T-cell (primary cell): Measurements from ENCODE around the gene FANCL. TPM values are rescaled to one million over a fixed set of nuclear protein-coding genes. Genes with fewer than 3 reads are reported as not detected.
"Not testable (repeated sequence)": the region's sequence is repeated elsewhere in the genome, so short reads cannot be mapped to it uniquely, and the experiment has no call there.

Experiments used
- ATAC-seq, 4 experiments: fragments of 200-7000 bp in 3 of 4; fragments of 150-1000 bp in 1 of 4; cut with Tn5 transposase; replicated peaks in 1 of 4; 1 replicate in 3 of 4; 2 replicates in 1 of 4; pipeline ENCODE4 v1.10.0; 2021; ENCODE audit warnings: moderate library complexity in 3 of 4, mild to moderate bottlenecking in 2 of 4, moderate number of reproducible peaks in 1 of 4
- CTCF ChIA-PET, 2 donors: fragments of 300-600 bp; sonication (Branson Sonifier 250); formaldehyde crosslinking; loops; one replicate each; lab custom pipeline; 2022; ENCODE audit warnings: antibody characterized with exemption in 2 of 2; lab: Charles Lee
- POLR2A ChIA-PET, 2 donors: fragments of 300-600 bp; sonication (Branson Sonifier 250); formaldehyde crosslinking; loops; one replicate each; lab custom pipeline; 2022; ENCODE audit warnings: antibody characterized with exemption in 2 of 2; lab: Charles Lee
- DNase-seq, 35 experiments: peaks; one replicate each; pipeline versions ENCODE4 v3.0.0 to v3.0.0-alpha.2; 2013 to 2023
- H3K27ac ChIP-seq: one replicate; pipeline ENCODE4 v1.5.1; 2013; ENCODE audit warnings: low read length
- H3K27me3 ChIP-seq, 2 experiments: replicated peaks in 1 of 2; 1 replicate in 1 of 2; 2 replicates in 1 of 2; pipeline versions ENCODE4 v1.6.1 to v1.7.0; 2013; ENCODE audit warnings: low read length in 1 of 2, mixed read lengths in 1 of 2; ENCODE audit not compliant: control insufficient read depth in 2 of 2, insufficient read depth in 2 of 2; ENCODE audit errors: extremely low read depth in 1 of 2
- H3K36me3 ChIP-seq, 2 donors: 1 replicate in 1 of 2; 2 replicates in 1 of 2; pipeline versions ENCODE4 v1.6.1 to v1.7.0; 2013; ENCODE audit warnings: low read length in 1 of 2; ENCODE audit not compliant: control insufficient read depth in 2 of 2, insufficient read depth in 1 of 2; ENCODE audit errors: extremely low read depth in 1 of 2
- H3K4me1 ChIP-seq, 2 experiments: 1 replicate in 1 of 2; 2 replicates in 1 of 2; pipeline versions ENCODE4 v1.6.1 to v1.7.0; 2013; ENCODE audit warnings: low read length in 2 of 2, mixed read lengths in 1 of 2; ENCODE audit not compliant: insufficient read depth in 2 of 2, control insufficient read depth in 1 of 2; ENCODE audit errors: extremely low read depth in 1 of 2
- H3K4me3 ChIP-seq, 2 donors: 1 replicate in 1 of 2; 2 replicates in 1 of 2; pipeline versions ENCODE4 v1.5.1 to v1.7.0; 2013; ENCODE audit warnings: mild to moderate bottlenecking in 2 of 2, low read length in 1 of 2, moderate library complexity in 1 of 2; ENCODE audit not compliant: control insufficient read depth in 1 of 2; ENCODE audit errors: extremely low read depth in 1 of 2
- H3K9me3 ChIP-seq: 2 replicates; pipeline ENCODE4 v1.7.0; 2013
- H3K27ac Mint-ChIP-seq, 2 donors: one replicate each; pipeline ENCODE4 v1.8.0; 2020 to 2021; ENCODE audit warnings: mild to moderate bottlenecking in 2 of 2, mixed read lengths in 2 of 2
- H3K27me3 Mint-ChIP-seq, 2 donors: one replicate each; pipeline ENCODE4 v1.8.0; 2021 to 2022; ENCODE audit warnings: mixed read lengths in 2 of 2
- H3K36me3 Mint-ChIP-seq: one replicate; pipeline ENCODE4 v1.8.0; 2021; ENCODE audit warnings: mixed read lengths
- H3K4me1 Mint-ChIP-seq, 3 donors: one replicate each; pipeline ENCODE4 v1.8.0; 2020 to 2022; ENCODE audit warnings: mixed read lengths in 3 of 3, mild to moderate bottlenecking in 1 of 3
- H3K4me3 Mint-ChIP-seq, 3 donors: one replicate each; pipeline ENCODE4 v1.8.0; 2020 to 2022; ENCODE audit warnings: mild to moderate bottlenecking in 3 of 3, mixed read lengths in 3 of 3, moderate library complexity in 3 of 3
- H3K9me3 Mint-ChIP-seq, 3 donors: one replicate each; pipeline ENCODE4 v1.8.0; 2020 to 2022; ENCODE audit warnings: mixed read lengths in 3 of 3
- WGBS: methylation state at CpG from one replicate; pipeline ENCODE4 v1.1.5; 2013; ENCODE audit warnings: missing lambda C conversion rate; ENCODE audit not compliant: insufficient coverage; 5-methylcytosine and 5-hydroxymethylcytosine counted together
- total RNA-seq, 35 experiments: library from RNA in 6 of 35; stranded (reverse) in 6 of 35; fragments of 120-200 nt in 1 of 35; gene quantifications; one replicate each; pipeline versions ENCODE4 v1.2.1 to v1.2.4 and lab custom pipeline; 2013 to 2026

Gene FANCL
- total RNA-seq, 5 donors from 2014 or later (not counting 1 experiment from before 2014, with no cell fraction given) = 2.4 to 7.4 (median 5.2) TPM

GRCh38 chr2:58113563-58113962, 127.6 kb downstream of the FANCL start:
- ATAC-seq, CTCF ChIA-PET, DNase-seq, H3K27me3 ChIP-seq, H3K27ac Mint-ChIP-seq, H3K36me3 ChIP-seq, H3K9me3 ChIP-seq, H3K9me3 Mint-ChIP-seq, H3K4me1 ChIP-seq, H3K27ac ChIP-seq, H3K4me1 Mint-ChIP-seq, H3K27me3 Mint-ChIP-seq, H3K4me3 ChIP-seq, H3K4me3 Mint-ChIP-seq, POLR2A ChIA-PET: not testable (repeated sequence)
- H3K36me3 Mint-ChIP-seq = peaks cover 43% of the 10 kb centered on the region
- 100% methylated on average over 3 of the region's 9 CpGs for WGBS

GRCh38 chr2:58110765-58111164, 130.4 kb downstream of the FANCL start:
- DNase-seq = no peak
- Histone ChIP-seq H3K4me3 (no peak overlapping the region), H3K36me3 (no peaks in the 10 kb centered on the region), H3K9me3 (no peaks in the 10 kb centered on the region), H3K27me3 (no peaks in the 10 kb centered on the region), H3K27ac (no peak overlapping the region), H3K4me1 (no peaks in the 10 kb centered on the region)
- no peaks in the 10 kb centered on the region for H3K27me3 Mint-ChIP-seq
- H3K9me3 Mint-ChIP-seq = no peaks in the 10 kb centered on the region
- no peak overlapping the region for H3K27ac Mint-ChIP-seq
- peaks cover 0 to 11% (median 2%) of the 10 kb centered on the region in 3 donors for H3K4me1 Mint-ChIP-seq
- CTCF ChIA-PET = no interaction called here
- no peak overlapping the region for H3K4me3 Mint-ChIP-seq
- POLR2A ChIA-PET = no interaction called here
- H3K36me3 Mint-ChIP-seq = peaks cover 26% of the 10 kb centered on the region
- ATAC-seq = no peak
- 100% methylated on average over 1 of the region's 6 CpGs for WGBS

GRCh38 chr2:58109481-58109880, 131.6 kb downstream of the FANCL start:
- CTCF ChIA-PET = no interaction called here

More at GRCh38 chr2:58109481-58109880, 131.6 kb downstream of the FANCL start:
- H3K4me3 Mint-ChIP-seq = no peak overlapping the region
- no peaks in the 10 kb centered on the region for H3K9me3 Mint-ChIP-seq
- peaks cover 0 to 11% (median 2%) of the 10 kb centered on the region in 3 donors for H3K4me1 Mint-ChIP-seq
- POLR2A ChIA-PET = no interaction called here
- Histone ChIP-seq H3K36me3 (no peaks in the 10 kb centered on the region), H3K9me3 (no peaks in the 10 kb centered on the region), H3K4me1 (no peaks in the 10 kb centered on the region), H3K27ac (no peak overlapping the region), H3K27me3 (no peaks in the 10 kb centered on the region), H3K4me3 (no peak overlapping the region)
- no CpG with 5 or more reads among the region's 2 CpGs for WGBS
- H3K36me3 Mint-ChIP-seq = peaks cover 20% of the 10 kb centered on the region
- DNase-seq (no peak), ATAC-seq (no peak)
- H3K27ac Mint-ChIP-seq = no peak overlapping the region
- H3K27me3 Mint-ChIP-seq = no peaks in the 10 kb centered on the region

Other genes starting within 250 kb of the FANCL start
- 10 to 100 TPM; 13.9 to 18.8 (median 15.7) TPM for gene VRK2, start 194.5 kb downstream of the FANCL start, total RNA-seq